ENCODE measurements around the gene TBCK.

DNA sequence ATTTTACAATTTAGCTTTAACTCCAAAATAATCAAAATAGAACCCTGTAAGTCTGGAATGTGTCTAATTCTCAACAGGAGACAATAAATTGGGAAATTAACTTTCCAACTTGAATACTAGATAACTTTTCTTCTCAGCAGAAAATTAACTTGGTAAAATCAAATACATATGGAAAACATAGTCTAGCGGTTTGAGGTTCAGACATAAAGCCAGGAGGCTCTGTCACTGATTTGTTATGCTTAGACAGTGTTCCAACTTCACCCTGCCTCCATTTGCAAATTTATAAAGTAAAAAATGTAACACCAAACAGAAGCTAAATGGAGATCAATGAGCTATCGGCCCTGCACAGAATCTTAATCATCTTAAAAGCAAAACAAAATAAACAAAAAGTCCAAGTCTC is 46.3 kb downstream of the TBCK start:
- TF ChIP-seq CTCF (IDR thresholded peaks at IDR 0.05; ENCODE audit: low read length) (no peak), EZH2 (IDR thresholded peaks at IDR 0.05; ENCODE audit: borderline replicate concordance, low read length) (no peak)
